Activated T-cell treated with anti-CD3 and anti-CD28 coated beads, Interleukin-2, amount 50 U/mL, for 48 hours (primary cell): ENCODE measurements around the gene ZNF236.

Experiments
- DNase-seq, 2 experiments: peaks; one replicate each; pipeline ENCODE4 v3.0.0-alpha.2; 2020

ZNF236 gene

DNA sequence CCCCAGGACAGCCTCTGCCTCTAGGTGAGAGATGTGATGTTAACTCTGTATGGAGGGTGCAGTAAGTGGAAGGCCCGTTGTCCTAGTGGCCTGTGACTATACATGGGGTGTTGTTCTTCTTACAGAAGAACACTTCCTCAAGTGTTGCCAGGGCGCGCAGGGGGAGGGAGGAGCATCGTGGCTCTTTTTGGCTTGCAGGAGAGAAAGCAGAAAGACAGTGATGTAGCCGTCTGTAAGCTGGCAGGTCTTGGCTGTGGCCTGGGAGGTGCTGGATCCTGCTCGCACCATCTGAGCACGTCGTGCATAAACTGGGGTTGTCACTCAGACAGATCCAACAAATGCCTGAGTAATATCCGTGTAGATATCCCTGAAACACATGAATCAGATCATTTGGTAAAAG lies 44.3 kb downstream of the ZNF236 start:
- DNase-seq = no peak

DNA sequence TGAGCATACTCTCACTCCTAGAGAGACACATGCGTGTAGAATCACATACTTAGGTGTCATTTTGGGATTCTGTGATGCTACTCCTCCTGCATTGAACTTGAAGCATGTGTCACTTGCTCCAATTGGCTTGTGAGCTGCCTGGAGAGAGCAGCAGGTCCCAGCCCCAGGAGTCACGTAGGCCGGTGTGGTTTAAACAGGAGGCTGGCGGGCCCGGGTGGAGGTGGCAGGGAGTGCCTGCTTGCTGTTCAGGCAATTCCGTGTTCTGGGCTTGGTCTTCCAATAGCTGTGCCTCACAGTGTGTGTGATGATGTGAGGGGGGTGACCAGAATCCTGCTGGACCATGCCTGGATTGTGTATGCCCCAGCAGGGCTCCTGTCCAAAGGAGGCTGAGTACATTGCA lies 51.0 kb downstream of the ZNF236 start:
- no peak for DNase-seq

DNA sequence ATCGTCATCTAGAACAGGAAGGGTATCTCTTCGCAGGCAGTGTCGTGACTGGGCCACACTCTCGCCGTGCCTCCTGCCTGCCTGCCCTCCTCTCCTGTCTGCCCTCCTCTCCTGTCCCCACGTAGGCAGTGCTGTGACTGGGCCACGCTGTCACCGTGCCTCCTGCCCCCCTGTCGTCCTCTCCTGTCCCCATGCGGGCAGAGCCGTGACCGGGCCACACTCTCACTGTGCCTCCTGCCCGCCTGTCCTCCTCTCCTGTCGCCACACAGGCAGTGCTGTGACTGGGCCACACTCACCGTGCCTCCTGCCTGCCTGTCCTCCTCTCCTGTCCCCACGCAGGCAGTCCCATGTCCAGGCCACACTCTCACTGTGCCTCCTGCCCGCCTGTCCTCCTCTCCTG lies 51.4 kb downstream of the ZNF236 start:
- DNase-seq = no peak

DNA sequence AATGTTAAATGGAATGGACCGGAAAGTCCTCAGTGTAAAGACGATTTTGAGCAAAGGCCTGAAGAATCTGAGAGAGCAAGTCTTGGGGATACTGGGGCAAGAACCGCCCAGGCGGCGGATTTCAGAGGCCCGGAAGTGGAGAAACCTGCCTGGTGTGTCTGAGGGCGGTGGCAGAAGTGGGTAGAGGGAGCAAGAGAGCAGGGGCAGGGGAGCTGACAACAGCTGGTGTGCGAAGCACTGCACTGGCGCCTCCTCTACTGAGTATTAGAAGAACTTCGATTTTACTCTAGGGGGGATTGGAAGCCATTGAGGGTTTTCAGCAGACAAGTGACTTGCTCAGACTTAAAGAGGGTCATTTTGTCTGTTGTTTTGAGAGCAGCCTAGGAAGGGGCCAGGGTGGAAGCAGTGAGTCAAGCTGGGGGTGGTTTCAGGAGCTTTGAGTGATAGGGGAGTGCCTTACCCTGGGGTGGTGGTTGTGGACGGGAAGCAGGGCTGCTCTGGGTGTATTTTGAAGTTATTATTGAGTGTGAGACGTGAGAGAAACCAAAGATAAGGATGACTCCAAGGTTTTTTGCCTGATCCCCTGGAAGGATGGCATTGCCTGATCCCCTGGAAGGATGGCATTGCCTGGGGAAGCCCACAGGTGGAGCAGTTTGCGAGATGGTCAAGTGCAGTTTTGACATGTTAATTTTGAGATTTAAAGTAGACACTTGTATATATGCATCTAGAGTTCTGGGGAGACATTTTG lies 52.5 kb downstream of the ZNF236 start:
- DNase-seq = peak; percentile 54 to 67

DNA sequence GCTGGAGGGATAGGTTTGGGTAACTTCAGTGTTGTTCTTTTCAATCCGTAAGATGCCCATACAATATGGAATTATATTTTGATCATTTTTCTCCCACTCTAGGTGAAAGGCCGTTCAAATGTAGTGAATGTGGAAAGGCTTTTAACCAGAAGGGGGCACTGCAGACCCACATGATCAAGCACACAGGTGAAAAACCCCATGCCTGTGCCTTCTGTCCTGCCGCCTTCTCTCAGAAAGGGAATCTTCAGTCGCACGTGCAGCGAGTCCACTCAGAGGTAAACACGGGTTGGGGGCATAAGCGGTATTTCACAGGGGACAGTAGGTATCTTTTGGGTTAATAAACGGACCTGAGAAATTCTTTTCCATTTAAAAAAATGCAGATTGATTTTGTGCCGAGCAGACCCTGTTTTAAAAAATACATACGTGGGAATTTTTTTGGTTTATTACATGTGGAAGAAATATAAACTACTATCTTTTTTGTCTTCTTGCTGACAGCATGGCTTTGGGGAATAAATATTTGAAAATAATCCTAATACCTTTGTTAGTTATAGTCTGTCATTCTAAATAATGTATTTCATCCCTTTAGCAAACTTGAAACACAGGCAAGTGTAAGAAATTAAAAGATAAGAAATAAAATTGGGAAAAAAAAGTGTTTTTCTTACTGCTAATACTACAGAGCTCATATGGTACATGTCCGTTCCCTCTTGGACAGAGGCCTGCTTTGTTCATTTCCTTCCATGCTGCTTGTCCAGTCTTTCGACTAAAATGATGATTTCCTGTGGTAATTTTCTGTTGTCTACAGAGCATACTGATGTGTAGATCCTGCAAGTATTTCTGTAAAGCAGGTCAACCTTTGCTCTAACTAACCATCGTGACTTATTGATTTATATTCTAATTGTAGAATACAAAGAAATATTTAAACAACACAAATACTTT lies 53.3 kb downstream of the ZNF236 start:
- DNase-seq = peak; percentile 56 to 59

DNA sequence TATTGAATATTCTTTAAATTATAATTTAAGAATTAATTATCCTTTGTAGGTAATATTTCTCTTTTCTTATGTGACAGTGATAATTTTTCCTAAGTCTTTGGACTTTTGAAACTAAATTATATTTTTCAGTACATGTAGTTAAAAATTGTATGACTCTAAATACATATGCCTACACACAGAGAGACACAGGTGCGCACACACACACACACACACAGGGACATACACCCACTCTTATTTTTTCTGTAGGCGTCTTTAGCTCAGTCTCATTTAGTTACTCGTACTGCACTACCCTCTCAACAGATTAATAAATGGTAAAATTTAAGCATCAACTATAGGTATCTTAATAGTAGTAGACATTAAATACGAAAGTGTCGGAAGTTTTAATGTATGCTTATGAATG lies 56.1 kb downstream of the ZNF236 start:
- DNase-seq = no peak

DNA sequence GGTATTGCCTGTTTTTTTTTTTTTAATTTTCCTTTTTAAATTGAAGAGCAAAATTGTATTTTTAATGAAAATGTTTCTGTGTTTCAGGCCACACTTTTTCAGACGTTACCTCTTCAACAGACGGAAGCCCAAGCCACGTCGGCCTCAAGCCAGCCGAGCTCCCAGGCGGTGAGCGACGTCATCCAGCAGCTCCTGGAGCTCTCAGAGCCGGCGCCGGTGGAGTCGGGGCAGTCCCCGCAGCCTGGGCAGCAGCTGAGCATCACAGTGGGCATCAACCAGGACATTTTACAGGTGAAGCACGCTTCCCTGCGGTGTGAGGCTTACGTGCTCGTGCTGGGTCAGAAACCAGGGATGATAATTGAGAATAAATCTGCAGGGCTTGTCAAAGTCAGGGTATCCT lies 57.7 kb downstream of the ZNF236 start:
- no peak for DNase-seq

DNA sequence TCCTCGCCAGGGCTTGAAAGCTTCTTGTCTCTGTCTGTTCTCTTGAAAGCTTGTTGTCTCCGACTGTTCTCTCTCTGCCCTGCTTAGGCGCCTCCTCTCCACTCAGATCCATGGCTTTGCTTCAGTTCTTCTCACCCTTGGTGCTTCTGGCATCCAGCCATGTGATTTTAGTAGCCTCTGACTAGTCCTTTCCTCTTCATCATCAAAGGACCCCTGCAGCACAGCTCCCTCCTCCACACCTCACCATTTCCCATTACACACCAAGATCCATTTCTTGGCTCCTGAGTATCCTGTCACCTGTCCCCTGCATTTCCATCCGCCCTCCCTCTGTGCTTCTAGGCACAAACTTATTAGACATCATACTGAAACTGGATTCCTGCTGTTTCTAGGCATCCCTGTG lies 59.4 kb downstream of the ZNF236 start:
- DNase-seq = no peak

DNA sequence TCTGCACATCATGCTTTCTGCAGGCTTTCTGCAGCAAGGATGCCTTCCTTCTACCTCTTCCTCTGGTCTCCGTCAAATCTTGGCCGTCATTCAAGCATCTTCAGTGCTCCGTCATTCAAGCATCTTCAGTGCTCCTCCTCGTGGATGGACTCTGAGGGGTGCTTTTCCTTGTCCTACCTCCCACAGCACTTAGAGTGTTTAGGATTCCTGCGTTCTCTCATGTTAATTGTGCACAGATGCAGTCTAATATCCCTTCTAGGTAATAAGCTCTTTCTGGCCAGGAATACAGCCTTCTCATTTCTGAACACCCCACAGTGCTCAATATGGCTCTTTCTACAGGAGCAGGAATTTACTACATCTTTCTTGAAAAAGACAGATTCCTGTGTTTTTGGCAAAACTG lies 59.8 kb downstream of the ZNF236 start:
- DNase-seq = no peak

DNA sequence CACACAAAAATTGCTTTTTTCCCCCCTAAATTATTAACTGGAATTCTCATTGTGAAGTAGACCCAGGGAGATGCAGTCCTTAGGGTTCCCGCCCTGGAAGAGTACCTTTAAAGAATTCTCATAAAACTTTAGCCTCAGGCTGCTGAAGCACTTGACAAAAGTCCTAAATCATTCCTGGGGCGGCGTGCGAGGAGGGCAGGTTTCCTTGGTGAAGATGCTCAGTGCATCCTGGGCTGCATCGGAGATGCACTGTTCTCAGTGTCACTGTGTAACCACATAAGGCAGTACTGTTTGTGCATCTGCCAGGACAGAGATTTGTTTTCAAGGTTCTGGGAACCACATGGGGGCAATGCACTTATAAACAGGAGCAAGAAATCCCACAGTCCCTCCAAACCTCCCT lies 62.6 kb downstream of the ZNF236 start:
- no peak for DNase-seq

DNA sequence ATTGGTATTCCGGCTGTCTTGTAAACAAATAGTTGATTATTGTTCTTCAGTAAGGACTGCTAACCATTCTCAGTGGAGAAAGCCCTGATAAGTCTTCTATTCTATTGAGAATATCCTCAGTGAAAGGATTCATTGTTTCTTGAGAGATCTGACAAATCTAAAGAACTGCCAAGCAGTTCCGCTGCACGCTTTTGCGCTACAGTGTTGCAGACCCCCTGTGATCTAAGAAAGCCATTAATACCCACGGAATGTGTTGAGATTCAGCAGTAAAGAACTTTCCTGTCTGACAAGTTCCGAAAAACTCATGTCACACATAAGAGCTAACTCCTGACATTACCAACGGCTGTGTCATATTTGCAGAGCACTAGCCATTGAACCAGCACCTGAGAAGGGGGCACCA lies 63.8 kb downstream of the ZNF236 start:
- no peak for DNase-seq

DNA sequence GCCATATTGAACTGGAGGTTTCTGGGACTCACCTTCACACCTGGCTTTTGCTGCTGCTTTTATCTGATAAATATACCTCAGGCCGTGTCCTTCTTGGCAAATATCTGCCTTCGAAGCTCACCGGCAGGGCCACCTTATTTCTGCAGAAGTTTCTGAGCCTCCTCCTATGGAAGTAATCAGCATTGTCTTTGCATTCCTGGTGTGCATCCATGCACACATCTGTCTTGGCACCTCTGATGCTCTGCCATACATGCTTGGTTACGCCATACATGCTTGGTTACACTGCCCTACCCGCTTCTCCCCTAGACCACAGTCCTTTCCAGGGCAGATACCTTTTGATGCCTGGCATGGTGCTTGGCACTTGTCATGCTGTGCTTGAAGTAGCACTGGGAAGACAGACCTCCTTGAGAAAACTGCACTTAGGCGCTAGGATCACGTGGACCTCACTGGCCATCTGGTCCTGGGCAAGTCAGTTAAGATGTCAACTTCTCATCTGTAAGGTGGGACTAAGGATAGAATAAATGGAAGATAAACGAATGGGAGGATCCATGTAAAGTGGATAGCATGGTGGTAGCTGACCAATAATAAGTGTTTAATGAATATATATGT lies 66.8 kb downstream of the ZNF236 start:
- DNase-seq = no peak

DNA sequence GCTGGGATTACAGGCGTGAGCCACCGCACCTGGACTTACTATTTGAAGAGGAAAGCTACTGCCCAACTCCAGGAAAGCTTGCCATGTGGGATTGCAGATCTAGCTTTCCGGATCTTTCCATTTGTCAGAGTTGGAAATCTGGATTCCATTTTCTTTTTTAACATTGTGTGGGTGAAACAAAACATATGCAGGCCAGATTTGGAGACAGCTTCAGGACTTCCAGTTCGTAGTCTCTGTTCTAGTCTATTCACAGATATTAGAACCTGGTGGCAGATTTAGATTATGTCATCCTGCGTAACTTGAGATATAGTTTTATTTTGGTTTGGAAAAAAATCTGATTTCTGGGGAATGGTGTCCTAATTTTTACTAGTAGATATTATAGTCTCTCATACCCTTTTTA lies 70.5 kb downstream of the ZNF236 start:
- no peak for DNase-seq

DNA sequence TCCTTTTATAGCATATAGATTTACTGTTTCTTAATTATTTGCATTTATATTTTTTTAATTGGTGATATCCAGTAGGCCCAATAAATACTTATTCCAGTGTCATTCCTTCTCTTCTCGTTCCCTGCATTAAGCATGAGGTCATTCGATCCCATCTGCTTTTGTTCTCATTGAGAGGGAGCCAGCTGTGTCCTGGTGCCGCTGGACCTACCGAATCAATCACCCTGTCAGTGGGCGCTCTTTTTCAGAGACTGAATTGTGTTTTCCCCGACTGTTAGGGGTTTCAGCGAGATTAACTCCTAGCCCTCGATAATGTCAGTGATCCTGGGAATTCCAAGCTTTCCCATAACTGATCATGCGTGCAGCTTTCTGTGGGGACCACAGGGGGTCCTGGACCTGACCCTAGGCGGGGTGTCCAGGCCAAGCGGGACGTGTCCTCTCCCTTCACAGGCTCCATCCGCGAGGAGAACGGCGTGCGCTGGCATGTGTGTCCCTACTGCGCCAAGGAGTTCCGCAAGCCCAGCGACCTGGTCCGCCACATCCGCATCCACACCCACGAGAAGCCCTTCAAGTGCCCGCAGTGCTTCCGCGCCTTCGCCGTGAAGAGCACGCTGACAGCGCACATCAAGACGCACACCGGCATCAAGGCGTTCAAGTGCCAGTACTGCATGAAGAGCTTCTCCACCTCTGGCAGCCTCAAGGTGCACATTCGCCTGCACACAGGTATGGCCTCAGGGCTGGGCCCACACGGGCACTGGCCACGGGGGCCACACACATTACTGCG lies 72.4 kb downstream of the ZNF236 start:
- DNase-seq = no peak

DNA sequence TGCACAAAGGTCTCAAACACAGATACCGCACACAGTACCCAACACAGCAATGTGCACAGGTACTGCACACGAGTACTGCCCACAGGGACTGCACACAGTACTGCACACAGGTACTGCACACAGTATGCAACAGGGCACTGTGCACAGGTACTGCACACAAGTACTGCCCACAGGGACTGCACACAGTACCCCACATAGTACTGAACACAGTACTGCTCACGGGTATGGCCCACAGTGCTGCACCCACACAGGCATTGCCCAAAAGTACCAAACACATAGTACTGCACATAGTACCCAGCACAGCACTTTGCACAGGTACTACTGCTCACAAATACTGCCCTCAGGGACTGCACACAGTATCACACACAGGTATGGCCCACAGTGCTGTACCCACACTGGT lies 73.1 kb downstream of the ZNF236 start:
- DNase-seq = no peak

DNA sequence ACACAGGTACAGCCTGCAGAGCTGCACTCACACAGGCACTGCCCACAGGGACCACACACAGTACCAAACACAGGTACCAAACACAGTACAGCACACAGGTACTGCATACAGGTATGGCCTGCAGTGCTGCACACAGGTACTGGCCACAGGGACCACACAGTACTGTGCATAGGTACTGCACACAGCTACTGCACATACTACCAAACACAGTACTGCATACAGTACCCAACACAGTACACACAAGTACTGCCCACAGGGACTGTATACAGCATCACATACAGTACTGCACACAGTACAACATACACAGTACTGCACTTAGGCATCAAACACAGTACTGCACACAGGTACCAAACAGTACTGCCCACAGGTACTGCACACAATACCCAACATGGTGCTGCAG lies 74.3 kb downstream of the ZNF236 start:
- no peak for DNase-seq

DNA sequence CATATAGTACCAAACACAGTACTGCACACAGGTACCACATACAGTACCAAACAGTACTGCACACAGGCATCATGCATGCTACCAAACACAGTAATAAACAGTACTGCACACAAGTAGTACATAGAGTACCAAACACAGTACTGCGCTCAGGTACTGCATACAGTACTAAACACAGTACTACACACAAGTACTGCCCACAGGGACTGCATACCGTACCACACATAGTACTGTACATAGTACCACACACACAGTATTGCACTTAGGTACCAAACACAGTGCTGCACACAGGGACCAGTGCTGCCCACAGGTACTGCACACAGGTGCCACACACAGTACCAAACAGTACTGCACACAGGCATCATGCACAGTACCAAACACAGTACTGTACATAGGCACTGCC lies 74.9 kb downstream of the ZNF236 start:
- no peak for DNase-seq

DNA sequence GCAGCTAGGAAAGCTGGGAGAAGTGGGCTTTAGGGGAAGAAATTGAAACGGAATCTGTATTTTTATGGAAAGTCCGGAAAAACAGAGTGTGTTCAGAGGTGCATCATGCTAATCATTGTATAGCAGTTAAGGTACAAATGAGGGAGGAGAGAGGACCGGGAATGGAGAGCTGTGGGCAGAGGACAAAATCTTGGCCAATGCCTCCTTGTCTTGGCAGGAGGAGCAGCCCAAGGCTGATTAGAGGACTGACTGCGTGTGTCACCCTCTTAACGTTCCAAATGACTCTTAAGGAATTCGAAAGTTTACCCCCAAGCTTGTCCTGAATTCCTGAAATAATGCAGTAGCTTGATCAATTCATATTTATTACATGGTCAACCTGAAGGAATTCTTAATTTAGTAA lies 81.0 kb downstream of the ZNF236 start:
- DNase-seq = no peak

DNA sequence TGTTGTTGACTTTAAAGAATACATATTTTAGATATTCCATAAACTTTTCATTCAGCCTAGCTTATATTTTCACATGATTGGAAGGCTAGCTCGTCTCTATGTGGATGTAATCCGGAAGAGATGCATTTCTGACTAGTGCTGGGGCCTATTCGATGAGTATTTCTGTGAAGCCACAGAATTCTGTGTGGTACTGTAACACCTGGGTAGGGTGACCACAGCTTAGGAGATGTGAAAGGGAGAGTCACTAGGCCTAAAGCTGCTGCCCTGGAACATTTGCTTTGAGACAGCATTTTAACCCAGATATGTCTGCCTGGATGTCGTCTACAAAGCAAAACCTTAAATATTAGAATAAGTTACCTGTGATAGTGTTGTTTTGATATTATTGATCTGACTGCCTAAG lies 83.5 kb downstream of the ZNF236 start:
- no peak for DNase-seq

DNA sequence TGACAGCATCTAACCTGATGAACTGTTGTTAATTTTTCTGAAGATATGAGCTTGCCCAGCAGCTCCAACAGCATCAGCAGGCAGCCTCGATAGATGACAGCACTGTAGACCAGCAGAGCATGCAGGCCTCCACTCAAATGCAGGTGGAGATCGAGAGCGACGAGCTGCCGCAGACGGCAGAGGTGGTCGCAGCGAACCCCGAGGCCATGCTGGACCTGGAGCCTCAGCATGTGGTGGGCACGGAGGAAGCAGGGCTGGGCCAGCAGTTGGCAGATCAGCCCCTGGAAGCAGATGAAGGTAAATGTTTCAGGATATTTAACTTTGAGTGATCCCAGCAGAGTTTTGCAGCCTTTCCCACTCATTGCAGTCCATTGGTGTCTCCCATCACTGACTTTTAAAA lies 85.9 kb downstream of the ZNF236 start:
- no peak for DNase-seq

DNA sequence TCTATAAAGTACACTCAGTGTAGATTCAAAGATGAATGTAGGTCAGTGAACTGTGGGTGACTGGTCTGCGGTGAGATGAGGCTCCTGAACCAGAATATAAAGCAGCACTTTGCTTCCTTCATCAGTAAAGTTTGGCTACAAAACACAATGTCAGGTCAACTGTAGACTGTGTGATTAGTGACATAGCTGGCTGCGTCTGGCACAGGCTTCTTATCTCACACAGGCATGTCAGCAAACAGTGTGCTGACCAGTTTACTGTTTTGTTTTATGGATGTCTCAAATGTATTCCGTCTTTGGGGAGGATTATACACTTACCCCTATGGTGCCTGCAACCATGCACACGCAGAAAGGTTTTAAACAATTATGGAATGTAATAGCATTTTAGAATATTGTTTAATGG lies 87.1 kb downstream of the ZNF236 start:
- no peak for DNase-seq

DNA sequence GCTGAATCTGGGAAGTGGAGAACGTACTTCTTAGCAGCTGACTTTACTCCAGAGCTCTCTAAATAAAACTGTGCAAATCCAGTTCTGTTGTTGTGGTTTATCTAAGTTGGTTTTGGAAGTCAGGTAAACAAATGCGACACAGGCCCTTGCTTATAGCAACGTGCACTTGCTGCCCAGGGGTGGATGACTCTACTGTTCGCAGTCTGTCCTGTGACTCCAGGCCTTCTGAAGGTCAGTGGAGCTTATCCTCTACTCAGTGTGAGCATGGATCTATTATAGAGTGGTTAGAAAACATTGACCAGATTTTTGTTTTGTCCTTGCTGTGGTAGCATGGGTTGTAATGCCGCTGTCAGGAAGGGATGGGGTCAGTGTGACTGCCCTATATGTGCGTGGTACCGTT lies 89.1 kb downstream of the ZNF236 start:
- no peak for DNase-seq

DNA sequence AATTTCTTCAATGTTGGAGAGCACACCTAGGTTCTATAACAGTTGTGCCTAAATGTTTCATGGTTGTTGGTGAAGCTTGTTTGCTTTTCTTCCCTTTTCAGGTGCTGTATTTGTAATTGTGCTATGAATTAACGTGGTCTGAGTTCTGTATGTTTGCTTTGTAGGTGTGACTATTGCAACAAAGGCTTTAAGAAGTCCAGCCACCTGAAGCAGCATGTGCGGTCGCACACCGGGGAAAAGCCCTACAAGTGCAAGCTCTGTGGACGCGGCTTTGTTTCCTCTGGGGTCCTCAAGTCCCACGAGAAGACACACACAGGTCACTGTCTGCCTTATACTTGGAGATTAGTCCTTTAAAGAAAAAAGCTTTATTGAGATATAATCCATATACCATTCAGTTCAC lies 91.2 kb downstream of the ZNF236 start:
- no peak for DNase-seq
